SK-N-SH treated with all-trans-retinoic acid at 6 μM for 48 hours (cell line): ENCODE data around the gene PAPOLA.

Source experiments
- ATAC-seq: fragments of 200-7000 bp; cut with Tn5 transposase; 3 replicates; pipeline ENCODE4 v1.9.1; 2020; ENCODE audit warnings: mild to moderate bottlenecking, moderate library complexity
- ARNTL ChIP-seq: fragments of 450-650 bp; formaldehyde crosslinking; IDR thresholded peaks from 2 replicates; pipeline ENCODE4 v1.5.0; 2020; ENCODE audit warnings: low read depth, mild to moderate bottlenecking, moderate library complexity, borderline replicate concordance
- BACH2 ChIP-seq: fragments of 250-450 bp; sonication (Bioruptor Pico); IDR thresholded peaks from 2 replicates; pipeline ENCODE4 v1.9.0; 2021; ENCODE audit warnings: mild to moderate bottlenecking, borderline replicate concordance
- CSDC2 ChIP-seq: fragments of 250-450 bp; sonication (Bioruptor Pico); IDR thresholded peaks from 2 replicates; pipeline ENCODE4 v1.5.0; 2020; ENCODE audit warnings: mild to moderate bottlenecking, moderate library complexity
- ESRRG ChIP-seq: fragments of 250-450 bp; sonication (Bioruptor Pico); IDR thresholded peaks from 2 replicates; pipeline ENCODE4 v1.6.1; 2021; ENCODE audit warnings: mild to moderate bottlenecking
- GLIS3 ChIP-seq: fragments of 250-450 bp; sonication (Bioruptor Pico); IDR thresholded peaks from 2 replicates; pipeline ENCODE4 v1.5.0; 2020; ENCODE audit warnings: mild to moderate bottlenecking, moderate library complexity
- ISL1 ChIP-seq: fragments of 250-450 bp; sonication (Bioruptor Pico); IDR thresholded peaks from 2 replicates; pipeline ENCODE4 v2.1.2; 2022; ENCODE audit warnings: mild to moderate bottlenecking, moderate library complexity
- OSR1 ChIP-seq: fragments of 250-450 bp; sonication (Bioruptor Pico); IDR thresholded peaks from 2 replicates; pipeline ENCODE4 v1.8.0; 2022; ENCODE audit warnings: moderate library complexity, mild to moderate bottlenecking, inconsistent platforms
- PPARA ChIP-seq: fragments of 250-450 bp; sonication (Bioruptor Pico); IDR thresholded peaks from 2 replicates; pipeline ENCODE4 v1.5.0; 2020; ENCODE audit warnings: mild to moderate bottlenecking, borderline replicate concordance
- RARB ChIP-seq: fragments of 250-450 bp; sonication (Bioruptor Pico); IDR thresholded peaks from 2 replicates; pipeline ENCODE4 v1.8.0; 2021; ENCODE audit warnings: mild to moderate bottlenecking, moderate library complexity
- ZC3H10 ChIP-seq: fragments of 250-450 bp; sonication (Bioruptor Pico); IDR thresholded peaks from 2 replicates; pipeline ENCODE4 v1.5.1; 2021; ENCODE audit warnings: mild to moderate bottlenecking, moderate library complexity
- ZFP3 ChIP-seq: fragments of 250-450 bp; sonication (Bioruptor Pico); IDR thresholded peaks from 2 replicates; pipeline ENCODE4 v1.5.0; 2020; ENCODE audit warnings: mild to moderate bottlenecking, moderate library complexity
- ZFP30 ChIP-seq: fragments of 450-650 bp; formaldehyde crosslinking; IDR thresholded peaks from 2 replicates; pipeline ENCODE4 v1.5.0; 2022; ENCODE audit warnings: mild to moderate bottlenecking, moderate library complexity
- ZNF565 ChIP-seq: fragments of 450-650 bp; formaldehyde crosslinking; conservative IDR thresholded peaks from 2 replicates; pipeline ENCODE4 v1.5.0; 2020; ENCODE audit warnings: low read depth, mild to moderate bottlenecking, moderate library complexity
- ZNF70 ChIP-seq: fragments of 450-650 bp; formaldehyde crosslinking; IDR thresholded peaks from 2 replicates; pipeline ENCODE4 v1.5.0; 2020; ENCODE audit warnings: mild to moderate bottlenecking, moderate library complexity
- ZNF8 ChIP-seq: fragments of 450-650 bp; formaldehyde crosslinking; IDR thresholded peaks from 2 replicates; pipeline ENCODE4 v1.5.0; 2020; ENCODE audit warnings: mild to moderate bottlenecking, moderate library complexity
- TF ChIP-seq, protein P1 (sequence below): fragments of 250-450 bp; sonication (Bioruptor Pico); IDR thresholded peaks from 2 replicates; pipeline ENCODE4 v1.5.1; 2021; ENCODE audit warnings: mild to moderate bottlenecking, moderate library complexity
- TF ChIP-seq, protein P2 (sequence below): fragments of 250-450 bp; sonication (Bioruptor Pico); IDR thresholded peaks from 2 replicates; pipeline ENCODE4 v1.5.0; 2020; ENCODE audit warnings: mild to moderate bottlenecking, moderate library complexity
- TF ChIP-seq, protein P3 (sequence below): fragments of 250-450 bp; sonication (Bioruptor Pico); IDR thresholded peaks from 2 replicates; pipeline ENCODE4 v1.5.1; 2020; ENCODE audit warnings: low read depth, mild to moderate bottlenecking, moderate library complexity
- TF ChIP-seq, protein P4 (sequence below): fragments of 250-450 bp; sonication (Bioruptor Pico); IDR thresholded peaks from 2 replicates; pipeline ENCODE4 v1.8.0; 2021; ENCODE audit warnings: low read depth, mild to moderate bottlenecking, moderate library complexity, borderline replicate concordance

The PAPOLA gene

DNA sequence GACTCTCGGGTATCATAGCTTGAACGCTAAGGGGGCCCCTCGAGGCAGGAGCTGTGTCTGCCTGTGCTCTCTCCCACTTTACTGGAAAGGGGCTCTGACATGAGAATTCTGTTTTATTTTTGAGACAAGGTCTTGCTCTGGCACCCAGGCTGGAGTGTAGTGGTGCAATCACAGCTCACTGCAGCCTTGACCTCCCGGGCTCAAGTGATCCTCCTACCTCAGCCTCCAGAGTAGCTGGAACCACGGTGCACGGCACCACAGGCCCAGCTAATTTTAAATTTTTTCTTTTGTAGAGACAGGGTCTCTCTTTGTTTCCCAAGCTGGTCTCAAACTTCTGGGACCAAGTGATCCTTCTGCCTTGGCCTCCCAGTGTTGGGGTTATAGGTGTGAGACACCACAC, 77.7 kb downstream of the PAPOLA start:
- ATAC-seq = no peak
- TF ChIP-seq ZFP3 (CRISPR knock-in tag) (no peak), ZNF8 (CRISPR knock-in tag) (no peak), BACH2 (no peak), PPARA (no peak), ZFP30 (CRISPR knock-in tag) (no peak), ZC3H10 (CRISPR knock-in tag) (no peak)

DNA sequence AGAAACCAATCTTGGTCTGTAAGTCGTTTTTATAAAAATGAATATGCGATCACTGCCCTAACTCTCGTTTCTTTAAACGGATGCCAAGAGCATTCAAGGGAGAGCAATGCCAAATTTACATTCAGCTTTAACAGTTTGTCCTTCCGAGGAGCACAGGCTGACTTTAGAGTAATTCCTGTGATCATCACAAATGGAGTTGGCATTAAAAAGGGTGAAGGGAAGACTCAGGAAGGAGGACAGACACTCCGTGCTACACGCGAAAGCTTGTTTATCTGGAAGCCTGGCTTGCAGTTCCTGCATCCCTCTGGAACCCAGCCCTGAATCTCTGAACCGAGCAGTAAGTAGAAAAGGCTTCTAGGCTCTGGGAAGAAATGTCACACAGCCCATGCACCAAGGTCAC, 78.4 kb downstream of the PAPOLA start:
- no peak for ATAC-seq

DNA sequence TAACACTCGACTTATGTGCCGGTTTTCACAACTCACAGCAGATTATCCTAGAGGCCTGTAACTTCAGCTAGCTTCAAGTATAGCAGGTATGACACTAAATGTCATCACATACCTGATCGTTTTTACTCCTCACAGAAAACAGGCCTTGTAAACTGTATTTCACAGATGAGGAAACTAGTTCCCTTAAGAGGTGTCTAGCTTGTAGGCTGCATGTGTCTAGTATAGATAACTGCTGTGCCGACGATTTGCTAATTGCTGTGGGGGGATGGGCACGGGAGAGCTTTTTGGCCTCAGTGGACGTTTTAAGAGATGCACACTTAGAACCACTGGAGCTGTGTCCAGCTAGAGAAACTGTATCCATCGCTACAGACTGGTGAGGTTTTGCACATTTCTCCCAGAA, 78.8 kb downstream of the PAPOLA start:
- no peak for ATAC-seq

More for the DNA sequence above, 78.4 kb downstream of the PAPOLA start:
- TF ChIP-seq GLIS3 (CRISPR knock-in tag) = no peak
- TF ChIP-seq ZNF565 (CRISPR knock-in tag) = no peak
- no peak for TF ChIP-seq PPARA
- TF ChIP-seq RARB (CRISPR knock-in tag) = no peak
- TF ChIP-seq BACH2 = no peak
- TF ChIP-seq, protein P1, sequence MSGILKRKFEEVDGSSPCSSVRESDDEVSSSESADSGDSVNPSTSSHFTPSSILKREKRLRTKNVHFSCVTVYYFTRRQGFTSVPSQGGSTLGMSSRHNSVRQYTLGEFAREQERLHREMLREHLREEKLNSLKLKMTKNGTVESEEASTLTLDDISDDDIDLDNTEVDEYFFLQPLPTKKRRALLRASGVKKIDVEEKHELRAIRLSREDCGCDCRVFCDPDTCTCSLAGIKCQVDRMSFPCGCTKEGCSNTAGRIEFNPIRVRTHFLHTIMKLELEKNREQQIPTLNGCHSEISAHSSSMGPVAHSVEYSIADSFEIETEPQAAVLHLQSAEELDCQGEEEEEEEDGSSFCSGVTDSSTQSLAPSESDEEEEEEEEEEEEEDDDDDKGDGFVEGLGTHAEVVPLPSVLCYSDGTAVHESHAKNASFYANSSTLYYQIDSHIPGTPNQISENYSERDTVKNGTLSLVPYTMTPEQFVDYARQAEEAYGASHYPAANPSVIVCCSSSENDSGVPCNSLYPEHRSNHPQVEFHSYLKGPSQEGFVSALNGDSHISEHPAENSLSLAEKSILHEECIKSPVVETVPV (CRISPR knock-in tag) = no peak
- TF ChIP-seq, protein P2, sequence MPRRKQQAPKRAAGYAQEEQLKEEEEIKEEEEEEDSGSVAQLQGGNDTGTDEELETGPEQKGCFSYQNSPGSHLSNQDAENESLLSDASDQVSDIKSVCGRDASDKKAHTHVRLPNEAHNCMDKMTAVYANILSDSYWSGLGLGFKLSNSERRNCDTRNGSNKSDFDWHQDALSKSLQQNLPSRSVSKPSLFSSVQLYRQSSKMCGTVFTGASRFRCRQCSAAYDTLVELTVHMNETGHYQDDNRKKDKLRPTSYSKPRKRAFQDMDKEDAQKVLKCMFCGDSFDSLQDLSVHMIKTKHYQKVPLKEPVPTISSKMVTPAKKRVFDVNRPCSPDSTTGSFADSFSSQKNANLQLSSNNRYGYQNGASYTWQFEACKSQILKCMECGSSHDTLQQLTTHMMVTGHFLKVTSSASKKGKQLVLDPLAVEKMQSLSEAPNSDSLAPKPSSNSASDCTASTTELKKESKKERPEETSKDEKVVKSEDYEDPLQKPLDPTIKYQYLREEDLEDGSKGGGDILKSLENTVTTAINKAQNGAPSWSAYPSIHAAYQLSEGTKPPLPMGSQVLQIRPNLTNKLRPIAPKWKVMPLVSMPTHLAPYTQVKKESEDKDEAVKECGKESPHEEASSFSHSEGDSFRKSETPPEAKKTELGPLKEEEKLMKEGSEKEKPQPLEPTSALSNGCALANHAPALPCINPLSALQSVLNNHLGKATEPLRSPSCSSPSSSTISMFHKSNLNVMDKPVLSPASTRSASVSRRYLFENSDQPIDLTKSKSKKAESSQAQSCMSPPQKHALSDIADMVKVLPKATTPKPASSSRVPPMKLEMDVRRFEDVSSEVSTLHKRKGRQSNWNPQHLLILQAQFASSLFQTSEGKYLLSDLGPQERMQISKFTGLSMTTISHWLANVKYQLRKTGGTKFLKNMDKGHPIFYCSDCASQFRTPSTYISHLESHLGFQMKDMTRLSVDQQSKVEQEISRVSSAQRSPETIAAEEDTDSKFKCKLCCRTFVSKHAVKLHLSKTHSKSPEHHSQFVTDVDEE (CRISPR knock-in tag) = no peak
- no peak for TF ChIP-seq CSDC2 (CRISPR knock-in tag)
- no peak for TF ChIP-seq ZNF8 (CRISPR knock-in tag)
- TF ChIP-seq, protein P3, sequence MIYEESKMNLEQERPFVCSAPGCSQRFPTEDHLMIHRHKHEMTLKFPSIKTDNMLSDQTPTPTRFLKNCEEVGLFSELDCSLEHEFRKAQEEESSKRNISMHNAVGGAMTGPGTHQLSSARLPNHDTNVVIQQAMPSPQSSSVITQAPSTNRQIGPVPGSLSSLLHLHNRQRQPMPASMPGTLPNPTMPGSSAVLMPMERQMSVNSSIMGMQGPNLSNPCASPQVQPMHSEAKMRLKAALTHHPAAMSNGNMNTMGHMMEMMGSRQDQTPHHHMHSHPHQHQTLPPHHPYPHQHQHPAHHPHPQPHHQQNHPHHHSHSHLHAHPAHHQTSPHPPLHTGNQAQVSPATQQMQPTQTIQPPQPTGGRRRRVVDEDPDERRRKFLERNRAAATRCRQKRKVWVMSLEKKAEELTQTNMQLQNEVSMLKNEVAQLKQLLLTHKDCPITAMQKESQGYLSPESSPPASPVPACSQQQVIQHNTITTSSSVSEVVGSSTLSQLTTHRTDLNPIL (CRISPR knock-in tag) = no peak
- TF ChIP-seq ZNF70 = no peak
- TF ChIP-seq ZFP3 (CRISPR knock-in tag) = no peak
- no peak for TF ChIP-seq OSR1 (CRISPR knock-in tag)
- TF ChIP-seq ARNTL (CRISPR knock-in tag) = no peak
- TF ChIP-seq, all 23 proteins: peak for 0

DNA sequence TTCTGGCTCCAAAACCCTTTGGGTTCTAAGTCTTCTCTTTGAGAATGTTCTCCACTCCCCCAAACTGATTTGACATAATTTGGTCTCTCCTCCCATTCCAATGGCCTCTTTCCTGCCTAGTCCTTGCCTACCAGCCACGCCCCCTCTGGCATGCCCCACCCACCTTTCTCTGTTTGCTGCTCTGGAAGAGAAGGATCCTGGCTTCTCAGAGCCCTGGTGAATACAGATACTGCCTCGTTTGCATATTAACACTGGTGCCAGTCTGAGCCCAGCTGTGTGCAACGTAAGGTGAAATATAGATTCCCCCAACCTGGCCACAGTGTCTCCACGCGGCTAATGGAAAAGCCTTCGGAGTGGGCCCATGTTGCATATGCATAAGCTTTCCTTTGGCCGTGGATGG, 79.7 kb downstream of the PAPOLA start:
- no peak for TF ChIP-seq ZNF70
- TF ChIP-seq, protein P4, sequence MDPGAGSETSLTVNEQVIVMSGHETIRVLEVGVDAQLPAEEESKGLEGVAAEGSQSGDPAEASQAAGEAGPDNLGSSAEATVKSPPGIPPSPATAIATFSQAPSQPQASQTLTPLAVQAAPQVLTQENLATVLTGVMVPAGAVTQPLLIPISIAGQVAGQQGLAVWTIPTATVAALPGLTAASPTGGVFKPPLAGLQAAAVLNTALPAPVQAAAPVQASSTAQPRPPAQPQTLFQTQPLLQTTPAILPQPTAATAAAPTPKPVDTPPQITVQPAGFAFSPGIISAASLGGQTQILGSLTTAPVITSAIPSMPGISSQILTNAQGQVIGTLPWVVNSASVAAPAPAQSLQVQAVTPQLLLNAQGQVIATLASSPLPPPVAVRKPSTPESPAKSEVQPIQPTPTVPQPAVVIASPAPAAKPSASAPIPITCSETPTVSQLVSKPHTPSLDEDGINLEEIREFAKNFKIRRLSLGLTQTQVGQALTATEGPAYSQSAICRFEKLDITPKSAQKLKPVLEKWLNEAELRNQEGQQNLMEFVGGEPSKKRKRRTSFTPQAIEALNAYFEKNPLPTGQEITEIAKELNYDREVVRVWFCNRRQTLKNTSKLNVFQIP = no peak
- no peak for TF ChIP-seq BACH2
- TF ChIP-seq ISL1 (CRISPR knock-in tag) = no peak
- ATAC-seq = no peak

More for the DNA sequence above, 78.8 kb downstream of the PAPOLA start:
- TF ChIP-seq PPARA = no peak
- TF ChIP-seq, protein P4 = no peak
- no peak for TF ChIP-seq ISL1 (CRISPR knock-in tag)

DNA sequence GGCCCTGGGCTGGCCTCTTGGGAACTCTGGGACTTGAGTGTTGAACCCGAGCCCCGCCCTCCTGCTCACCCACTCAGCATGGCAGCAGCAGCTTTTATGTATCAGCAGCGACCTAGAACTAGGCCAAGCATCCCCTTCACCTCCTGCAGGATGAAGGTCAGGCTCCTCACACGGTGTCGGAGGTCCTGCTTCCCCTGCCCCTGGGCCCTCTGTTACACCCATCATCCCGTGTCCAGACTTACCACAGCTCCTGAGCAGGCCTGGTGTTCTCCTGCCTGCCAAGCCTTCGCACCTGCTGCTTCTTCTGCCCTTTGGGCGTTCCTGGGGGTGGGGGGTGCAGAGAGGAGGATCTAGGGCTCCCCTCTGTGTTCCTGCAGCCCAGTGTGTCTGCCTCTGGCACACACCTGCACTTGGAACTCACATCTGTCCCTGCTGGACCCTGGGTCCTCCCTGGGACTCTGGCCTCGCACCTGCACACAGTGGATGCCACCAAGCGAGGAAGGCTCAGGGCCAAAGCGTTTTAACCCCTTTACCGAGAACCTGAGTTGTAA, 80.3 kb downstream of the PAPOLA start:
- TF ChIP-seq ESRRG (CRISPR knock-in tag) (no peak), ZNF8 (CRISPR knock-in tag) (no peak)
- TF ChIP-seq, protein P1 (CRISPR knock-in tag) = no peak
- TF ChIP-seq, protein P4 = no peak
- ATAC-seq = no peak
